Calu3 (cell line): Measurements from ENCODE around the gene CTBP1. TPM values are rescaled to one million over a fixed set of nuclear protein-coding genes. Genes with fewer than 3 reads are reported as not detected.
"Not testable (repeated sequence)": the region's sequence is repeated elsewhere in the genome, so short reads cannot be mapped to it uniquely, and the experiment has no call there.

ENCODE experiments used
- BruUV-seq: library from RNA; stranded (reverse); fragments of 400-500 nt; replicated peaks from 2 replicates; lab custom pipeline; 2021; lab: Mats Ljungman, UMichigan
- CTCF ChIA-PET: fragments of 300-600 bp; sonication (Branson Sonifier 250); formaldehyde crosslinking; loops from one replicate; lab custom pipeline; 2022; ENCODE audit warnings: antibody characterized with exemption; lab: Charles Lee
- DNase-seq: peaks from one replicate; pipeline ENCODE4 v3.0.0; 2022
- H3K27ac Mint-ChIP-seq: one replicate; pipeline ENCODE4 v1.8.0; 2022; ENCODE audit warnings: mixed read lengths; ENCODE audit not compliant: unreplicated experiment
- H3K27me3 Mint-ChIP-seq: one replicate; pipeline ENCODE4 v1.8.0; 2022; ENCODE audit warnings: mixed read lengths; ENCODE audit not compliant: unreplicated experiment
- H3K36me3 Mint-ChIP-seq: one replicate; pipeline ENCODE4 v1.8.0; 2022; ENCODE audit warnings: mild to moderate bottlenecking, moderate library complexity, mixed read lengths; ENCODE audit not compliant: insufficient read depth, unreplicated experiment
- H3K4me1 Mint-ChIP-seq: one replicate; pipeline ENCODE4 v1.8.0; 2022; ENCODE audit warnings: mild to moderate bottlenecking, low read depth, mixed read lengths; ENCODE audit not compliant: unreplicated experiment
- H3K4me3 Mint-ChIP-seq: one replicate; pipeline ENCODE4 v1.8.0; 2022; ENCODE audit warnings: mild to moderate bottlenecking, low read depth, moderate library complexity, mixed read lengths; ENCODE audit not compliant: unreplicated experiment
- H3K9me3 Mint-ChIP-seq: one replicate; pipeline ENCODE4 v1.8.0; 2022; ENCODE audit warnings: low read depth, mixed read lengths; ENCODE audit not compliant: unreplicated experiment
- intact Hi-C: fragments of 100-400 bp; cut with micrococcal nuclease; formaldehyde crosslinking; loops from one replicate; pipeline ENCODE4 v1.10.0; 2022; ENCODE audit not compliant: unreplicated experiment
- total RNA-seq: library from RNA; stranded (reverse); gene quantifications from 2 replicates; pipeline ENCODE4 v1.2.3, GENCODE V29; 2022
- TF ChIP-seq, protein P1 (sequence below): fragments of 200-600 bp; IDR thresholded peaks from one replicate; pipeline ENCODE4 v1.8.0; 2022; ENCODE audit warnings: antibody characterized with exemption; ENCODE audit not compliant: unreplicated experiment

Gene CTBP1
- total RNA-seq, 1 experiment from 2014 or later: 115 TPM

DNA sequence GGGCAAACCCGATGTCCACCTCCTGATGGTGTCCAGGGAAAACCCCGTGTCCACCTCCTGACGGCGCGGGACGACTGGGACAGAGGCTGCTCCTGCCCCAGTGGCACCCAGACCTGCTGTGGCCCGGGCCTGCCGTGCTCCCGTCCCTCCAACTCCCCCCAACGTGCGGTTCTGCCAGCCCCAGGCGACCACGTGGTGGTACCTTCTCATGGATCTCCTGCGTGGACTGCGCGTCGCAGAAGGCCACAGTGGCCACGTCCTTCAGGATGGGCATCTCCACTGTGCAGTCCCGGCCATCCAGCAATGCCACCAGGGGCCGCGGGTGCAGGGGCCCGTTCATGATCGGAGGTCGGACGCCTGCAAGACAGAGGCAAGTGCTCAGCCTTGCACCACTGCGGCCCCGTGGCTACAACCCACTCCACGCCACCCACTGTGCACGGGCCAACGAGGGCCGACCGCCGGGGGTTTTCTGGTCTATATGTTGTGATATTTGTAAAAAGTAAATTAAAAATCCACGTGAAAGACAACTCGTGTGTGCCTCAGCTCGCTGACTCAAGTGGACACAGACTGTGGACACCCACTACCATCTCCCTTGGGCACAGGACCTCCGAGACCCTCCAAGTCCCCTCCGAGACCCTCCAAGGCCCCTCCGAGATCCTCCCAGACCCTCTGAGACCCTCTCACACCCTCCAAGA, 10.8 kb downstream of the CTBP1 start:
- no peak for DNase-seq
- H3K4me3 Mint-ChIP-seq: no peak overlapping the region
- CTCF ChIA-PET: no interaction called here
- H3K9me3 Mint-ChIP-seq: no peaks in the 10 kb centered on the region
- no peaks in the 10 kb centered on the region for H3K4me1 Mint-ChIP-seq
- TF ChIP-seq, protein P1, sequence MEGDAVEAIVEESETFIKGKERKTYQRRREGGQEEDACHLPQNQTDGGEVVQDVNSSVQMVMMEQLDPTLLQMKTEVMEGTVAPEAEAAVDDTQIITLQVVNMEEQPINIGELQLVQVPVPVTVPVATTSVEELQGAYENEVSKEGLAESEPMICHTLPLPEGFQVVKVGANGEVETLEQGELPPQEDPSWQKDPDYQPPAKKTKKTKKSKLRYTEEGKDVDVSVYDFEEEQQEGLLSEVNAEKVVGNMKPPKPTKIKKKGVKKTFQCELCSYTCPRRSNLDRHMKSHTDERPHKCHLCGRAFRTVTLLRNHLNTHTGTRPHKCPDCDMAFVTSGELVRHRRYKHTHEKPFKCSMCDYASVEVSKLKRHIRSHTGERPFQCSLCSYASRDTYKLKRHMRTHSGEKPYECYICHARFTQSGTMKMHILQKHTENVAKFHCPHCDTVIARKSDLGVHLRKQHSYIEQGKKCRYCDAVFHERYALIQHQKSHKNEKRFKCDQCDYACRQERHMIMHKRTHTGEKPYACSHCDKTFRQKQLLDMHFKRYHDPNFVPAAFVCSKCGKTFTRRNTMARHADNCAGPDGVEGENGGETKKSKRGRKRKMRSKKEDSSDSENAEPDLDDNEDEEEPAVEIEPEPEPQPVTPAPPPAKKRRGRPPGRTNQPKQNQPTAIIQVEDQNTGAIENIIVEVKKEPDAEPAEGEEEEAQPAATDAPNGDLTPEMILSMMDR: no peak
- H3K27ac Mint-ChIP-seq: no peak overlapping the region
- BruUV-seq: no TSS peak
- intact Hi-C loops: no loop called here
- H3K36me3 Mint-ChIP-seq: peaks cover 46% of the 10 kb centered on the region
- H3K27me3 Mint-ChIP-seq: no peaks in the 10 kb centered on the region

DNA sequence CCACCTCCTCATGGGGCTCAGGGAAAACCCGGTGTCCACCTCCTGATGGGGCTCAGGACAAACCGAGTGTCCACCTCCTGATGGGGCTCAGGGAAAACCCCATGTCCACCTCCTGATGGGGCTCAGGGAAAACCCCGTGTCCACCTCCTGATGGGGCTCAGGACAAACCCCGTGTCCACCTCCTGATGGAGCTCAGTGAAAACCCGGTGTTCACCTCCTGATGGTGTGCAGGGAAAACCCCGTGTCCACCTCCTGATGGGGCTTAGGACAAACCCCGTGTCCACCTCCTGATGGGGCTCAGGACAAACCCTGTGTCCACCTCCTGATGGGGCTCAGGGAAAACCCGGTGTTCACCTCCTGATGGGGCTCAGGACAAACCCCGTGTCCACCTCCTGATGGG, 11.7 kb downstream of the CTBP1 start:
- H3K9me3 Mint-ChIP-seq, H3K27ac Mint-ChIP-seq, intact Hi-C loops, BruUV-seq, CTCF ChIA-PET, DNase-seq, H3K4me1 Mint-ChIP-seq, H3K4me3 Mint-ChIP-seq, H3K27me3 Mint-ChIP-seq: not testable (repeated sequence)
- peaks cover 44% of the 10 kb centered on the region for H3K36me3 Mint-ChIP-seq

DNA sequence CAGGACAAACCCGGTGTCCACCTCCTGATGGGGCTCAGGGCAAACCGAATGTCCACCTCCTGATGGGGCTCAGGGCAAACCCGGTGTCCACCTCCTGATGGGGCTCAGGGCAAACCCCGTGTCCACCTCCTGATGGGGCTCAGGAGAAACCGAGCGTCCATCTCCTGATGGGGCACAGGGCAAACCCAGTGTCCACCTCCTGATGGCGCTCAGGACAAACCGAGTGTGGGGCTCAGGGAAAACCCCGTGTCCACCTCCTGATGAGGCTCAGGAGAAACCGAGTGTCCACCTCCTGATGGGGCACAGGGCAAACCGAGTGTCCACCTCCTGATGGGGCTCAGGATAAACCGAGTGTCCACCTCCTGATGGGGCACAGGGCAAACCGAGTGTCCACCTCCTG, 12.1 kb downstream of the CTBP1 start:
- H3K27ac Mint-ChIP-seq, H3K27me3 Mint-ChIP-seq, BruUV-seq, intact Hi-C loops, H3K4me3 Mint-ChIP-seq, DNase-seq, H3K4me1 Mint-ChIP-seq, H3K9me3 Mint-ChIP-seq, CTCF ChIA-PET: not testable (repeated sequence)
- H3K36me3 Mint-ChIP-seq: peaks cover 48% of the 10 kb centered on the region

DNA sequence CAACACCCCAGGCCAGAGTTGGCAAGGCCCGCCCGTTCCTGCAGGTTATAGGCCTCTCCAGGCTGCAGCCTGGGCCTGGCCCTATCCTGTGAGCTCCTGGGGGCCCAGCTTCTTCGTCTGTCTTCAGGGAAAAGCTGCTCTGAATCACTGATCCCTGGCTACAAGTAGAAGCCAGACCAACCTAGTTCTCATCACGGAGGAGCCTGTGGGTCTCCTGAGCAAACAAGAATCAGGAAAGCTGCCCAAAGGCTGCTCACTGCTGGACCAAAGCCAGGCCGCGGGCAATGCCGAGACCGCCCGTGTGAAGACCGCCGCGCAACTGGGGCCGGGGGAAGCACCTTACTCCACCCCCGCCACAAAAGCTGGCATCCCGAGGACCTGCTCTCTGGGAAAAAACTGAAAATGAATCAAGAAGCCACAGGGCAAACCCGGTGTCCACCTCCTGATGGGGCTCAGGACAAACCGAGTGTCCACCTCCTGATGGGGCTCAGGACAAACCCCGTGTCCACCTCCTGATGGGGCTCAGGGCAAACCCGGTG, 12.8 kb downstream of the CTBP1 start:
- H3K36me3 Mint-ChIP-seq: peaks cover 54% of the 10 kb centered on the region
- no peaks in the 10 kb centered on the region for H3K27me3 Mint-ChIP-seq
- no TSS peak for BruUV-seq
- H3K27ac Mint-ChIP-seq: no peak overlapping the region
- TF ChIP-seq, protein P1: no peak
- CTCF ChIA-PET: no interaction called here
- H3K4me1 Mint-ChIP-seq: no peaks in the 10 kb centered on the region
- no peaks in the 10 kb centered on the region for H3K9me3 Mint-ChIP-seq
- no peak overlapping the region for H3K4me3 Mint-ChIP-seq
- no peak for DNase-seq
- intact Hi-C loops: no loop called here

DNA sequence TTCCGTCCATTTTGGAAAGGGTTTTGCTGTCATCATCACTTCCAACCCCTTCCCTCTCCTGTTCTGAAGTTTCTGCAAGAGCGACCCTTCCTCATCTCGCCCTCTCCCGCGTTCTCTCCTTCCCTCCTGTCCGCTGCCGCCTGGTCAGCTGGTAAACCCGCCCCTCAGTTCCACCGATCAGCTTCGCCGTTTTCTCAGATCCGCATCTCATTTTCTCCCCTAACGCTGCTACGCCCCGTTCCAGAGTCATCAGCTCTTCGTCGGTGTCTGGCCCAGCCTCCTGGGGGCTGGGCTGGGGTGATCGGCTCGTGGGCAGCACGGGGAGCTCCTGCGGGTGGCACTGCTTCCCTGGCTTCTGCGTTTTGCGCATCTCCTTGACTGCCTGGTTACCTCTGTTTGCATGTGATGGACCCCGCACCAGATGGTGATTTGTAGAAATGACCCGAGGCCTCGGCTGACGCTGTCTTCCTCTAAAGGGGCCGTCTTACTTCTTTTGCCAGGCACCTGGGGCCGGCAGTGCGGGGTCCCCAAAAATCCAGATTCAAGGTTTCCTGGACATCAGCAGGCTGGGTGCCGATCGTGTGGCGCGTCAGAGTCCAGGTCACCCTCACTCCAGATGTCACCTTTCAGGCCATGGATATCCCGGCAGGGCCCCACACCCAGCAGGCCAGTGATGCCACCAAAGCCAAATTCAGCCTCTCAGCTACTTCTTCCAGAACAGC, 13.4 kb downstream of the CTBP1 start:
- BruUV-seq: no TSS peak
- H3K27ac Mint-ChIP-seq: no peak overlapping the region
- DNase-seq: no peak
- CTCF ChIA-PET: interaction anchor here (0.6 kb wide), 1 partner anchor 875 kb away, joined by 3 read pairs; no protein-coding TSS in a partner anchor
- peaks cover 55% of the 10 kb centered on the region for H3K36me3 Mint-ChIP-seq
- no peaks in the 10 kb centered on the region for H3K27me3 Mint-ChIP-seq
- intact Hi-C loops: no loop called here
- no peaks in the 10 kb centered on the region for H3K4me1 Mint-ChIP-seq
- H3K4me3 Mint-ChIP-seq: no peak overlapping the region
- TF ChIP-seq, protein P1: no peak
- no peaks in the 10 kb centered on the region for H3K9me3 Mint-ChIP-seq
